Subcutaneous adipose tissue (tissue), 4 donors: ENCODE results near the gene RRP8. TPM values are rescaled to one million over a fixed set of nuclear protein-coding genes. Genes with fewer than 3 reads are reported as not detected.

ENCODE experiments used
- CTCF ChIP-seq: fragments of 450-650 bp; IDR thresholded peaks from one replicate; pipeline ENCODE4 v1.5.1; 2016; ENCODE audit warnings: low read depth, mild to moderate bottlenecking, control low read depth, antibody characterized with exemption, moderate library complexity
- total RNA-seq, 4 donors: library from RNA; depleted of rRNA; stranded (reverse); fragments of >200 nt; gene quantifications; one replicate each; pipeline ENCODE4 v1.1.0, GENCODE V29; 2016

Gene RRP8
- total RNA-seq, 4 donors from 2014 or later = 8.8 to 15.4 (median 9.8) TPM

GRCh38 chr11:6602096-6602940 lies 1.1 kb downstream of the RRP8 start:
- no peak for TF ChIP-seq CTCF

GRCh38 chr11:6601041-6601461 lies 2.4 kb downstream of the RRP8 start:
- TF ChIP-seq CTCF = no peak

GRCh38 chr11:6599881-6600390 lies 3.5 kb downstream of the RRP8 start:
- TF ChIP-seq CTCF = no peak

GRCh38 chr11:6599449-6599848 lies 4.0 kb downstream of the RRP8 start:
- no peak for TF ChIP-seq CTCF

GRCh38 chr11:6598555-6598954 lies 4.9 kb downstream of the RRP8 start:
- no peak for TF ChIP-seq CTCF

GRCh38 chr11:6596239-6596877 lies 7.1 kb downstream of the RRP8 start:
- no peak for TF ChIP-seq CTCF

GRCh38 chr11:6594142-6594768 lies 9.2 kb downstream of the RRP8 start:
- no peak for TF ChIP-seq CTCF
